Endothelial cell of umbilical vein (primary cell): ENCODE results near the gene PKN2. TPM values are rescaled to one million over a fixed set of nuclear protein-coding genes. Genes with fewer than 3 reads are reported as not detected.

Experiments
- BruUV-seq: library from RNA; stranded (reverse); fragments of 400-500 nt; replicated peaks from 2 replicates; lab custom pipeline; 2021; lab: Mats Ljungman, UMichigan
- CTCF ChIA-PET: fragments of 300-600, 350-600 bp; sonication (Branson Sonifier 250); formaldehyde crosslinking; loops from one replicate; lab custom pipeline; 2021; ENCODE audit warnings: antibody characterized with exemption, inconsistent platforms; lab: Charles Lee
- POLR2A ChIA-PET: fragments of 300-600, 350-600 bp; sonication (Branson Sonifier 250); formaldehyde crosslinking; loops from one replicate; lab custom pipeline; 2021; ENCODE audit warnings: antibody characterized with exemption, inconsistent platforms; lab: Charles Lee
- DNase-seq: peaks from one replicate; pipeline ENCODE4 v3.0.0-alpha.2; 2011; ENCODE audit warnings: low read depth, low spot score
- FAIRE-seq: peaks from 2 replicates; lab custom pipeline; 2011; peaks lifted over from hg19 to GRCh38; lab: Jason Lieb, UNC
- H2AFZ ChIP-seq: 2 replicates; pipeline ENCODE4 v1.6.0; 2012; ENCODE audit warnings: low read depth, low read length, control low read depth, inconsistent platforms
- H3K27ac ChIP-seq: 2 replicates; pipeline ENCODE4 v1.5.1; 2011; ENCODE audit warnings: low read depth, mild to moderate bottlenecking, control low read depth, low read length, moderate library complexity; ENCODE audit not compliant: insufficient read depth
- H3K27me3 ChIP-seq, 2 experiments: 2 replicates each; pipeline versions ENCODE4 v1.6.0 to v1.6.1; 2011; ENCODE audit warnings: low read length in 2 of 2, mixed read lengths in 1 of 2; ENCODE audit not compliant: control insufficient read depth in 2 of 2, insufficient read depth in 2 of 2
- H3K36me3 ChIP-seq, 2 experiments: 2 replicates in 1 of 2; 3 replicates in 1 of 2; pipeline ENCODE4 v1.5.1; 2011; ENCODE audit warnings: low read length in 2 of 2, mild to moderate bottlenecking in 1 of 2, moderate library complexity in 1 of 2; ENCODE audit not compliant: control insufficient read depth in 2 of 2, insufficient read depth in 2 of 2; ENCODE audit errors: extremely low read depth in 1 of 2
- H3K4me1 ChIP-seq: 3 replicates; pipeline ENCODE4 v1.5.1; 2011; ENCODE audit warnings: mild to moderate bottlenecking, low read length; ENCODE audit not compliant: control insufficient read depth, insufficient read depth; ENCODE audit errors: extremely low read depth
- H3K4me2 ChIP-seq: 2 replicates; pipeline ENCODE4 v1.6.1; 2011; ENCODE audit warnings: low read length, control low read depth, mixed read lengths; ENCODE audit not compliant: insufficient read depth
- H3K4me3 ChIP-seq, 3 experiments: fragments of 200-600 bp in 1 of 3; sonication (generic), shearing (Covaris generic) in 1 of 3; replicated peaks in 1 of 3; 2 replicates each; pipeline ENCODE4 v1.5.1; 2011 to 2016; ENCODE audit warnings: control low read depth in 3 of 3, low read length in 3 of 3, mild to moderate bottlenecking in 2 of 3, inconsistent platforms in 1 of 3, low read depth in 1 of 3, moderate library complexity in 1 of 3; ENCODE audit not compliant: insufficient read depth in 1 of 3
- H3K79me2 ChIP-seq: 2 replicates; pipeline ENCODE4 v1.6.0; 2012; ENCODE audit warnings: low read length, inconsistent platforms; ENCODE audit not compliant: control insufficient read depth, insufficient read depth
- H3K9ac ChIP-seq: replicated peaks from 2 replicates; pipeline ENCODE3; 2011; ENCODE audit warnings: low read length, control low read depth; ENCODE audit not compliant: insufficient read depth; ENCODE audit errors: extremely low read depth
- H3K9me1 ChIP-seq: replicated peaks from 3 replicates; pipeline ENCODE4 v1.6.0; 2011; ENCODE audit warnings: mild to moderate bottlenecking, low read length; ENCODE audit not compliant: control insufficient read depth, insufficient read depth; ENCODE audit errors: extremely low read depth
- H3K9me3 ChIP-seq: replicated peaks from 2 replicates; pipeline ENCODE4 v1.5.1; 2012; ENCODE audit warnings: low read length, inconsistent platforms; ENCODE audit not compliant: control insufficient read depth, insufficient read depth
- H4K20me1 ChIP-seq: replicated peaks from 2 replicates; pipeline ENCODE3; 2011; ENCODE audit warnings: mild to moderate bottlenecking, low read length; ENCODE audit not compliant: control insufficient read depth, insufficient read depth; ENCODE audit errors: extremely low read depth
- EZH2 ChIP-seq: IDR thresholded peaks from 2 replicates; pipeline ENCODE4 v1.6.1; 2012; ENCODE audit warnings: borderline replicate concordance, low read depth, mild to moderate bottlenecking, moderate library complexity, low read length, inconsistent platforms; ENCODE audit not compliant: severe bottlenecking
- FOS ChIP-seq: IDR thresholded peaks from 2 replicates; pipeline ENCODE4 v1.6.1; 2011; ENCODE audit warnings: mild to moderate bottlenecking, low read length, moderate library complexity, borderline replicate concordance; ENCODE audit not compliant: insufficient read depth
- GATA2 ChIP-seq: IDR thresholded peaks from 2 replicates; pipeline ENCODE4 v1.7.0; 2011; ENCODE audit warnings: low read depth, mild to moderate bottlenecking, moderate library complexity, mixed read lengths, low read length; ENCODE audit not compliant: insufficient read length, insufficient read depth
- JUN ChIP-seq: IDR thresholded peaks from 2 replicates; pipeline ENCODE4 v1.6.1; 2011; ENCODE audit warnings: borderline replicate concordance, low read depth; ENCODE audit not compliant: insufficient read length, insufficient read depth
- MAX ChIP-seq: IDR thresholded peaks from 2 replicates; pipeline ENCODE4 v1.6.1; 2011; ENCODE audit not compliant: insufficient read depth, insufficient read length
- MYC ChIP-seq: IDR thresholded peaks from one replicate; pipeline ENCODE4 v1.6.1; 2011; ENCODE audit warnings: mild to moderate bottlenecking, low read depth, low read length
- POLR2A ChIP-seq: IDR thresholded peaks from 2 replicates; pipeline ENCODE4 v1.6.1; 2012; ENCODE audit warnings: low read depth, mild to moderate bottlenecking, control low read depth, low read length
- POLR2AphosphoS5 ChIP-seq: IDR thresholded peaks from 2 replicates; pipeline ENCODE4 v1.6.1; 2012; ENCODE audit warnings: low read depth, mild to moderate bottlenecking, control low read depth, low read length, moderate library complexity; ENCODE audit not compliant: insufficient read depth
- dilution Hi-C: fragments of 300-500 bp; cut with MboI; formaldehyde crosslinking; loops from one replicate; pipeline ENCODE4 v1.15.0; 2019; ENCODE audit warnings: low sequenced_read_pairs; ENCODE audit not compliant: extremely low pct_ligation_motif_present
- intact Hi-C: fragments of 100-400 bp; cut with micrococcal nuclease; formaldehyde crosslinking; loops from one replicate; pipeline ENCODE4 v1.10.0; 2022
- polyA plus RNA-seq, 4 experiments: library from polyadenylated mRNA; depleted of rRNA in 3 of 4; stranded (reverse) in 3 of 4; unstranded in 1 of 4; fragments of >200 nt; gene quantifications; 2 replicates each; pipeline versions ENCODE4 v1.2.1 to v1.2.3, GENCODE V29; 2011 to 2012; ENCODE audit warnings: missing spikeins in 1 of 4
- total RNA-seq: library from RNA; stranded (reverse); gene quantifications from 2 replicates; pipeline ENCODE4 v1.2.3, GENCODE V29; 2021
- TF ChIP-seq, protein P1 (sequence below), 2 donors: IDR thresholded peaks; 1 replicate in 1 of 2; 2 replicates in 1 of 2; pipeline ENCODE4 v1.5.1; 2011; ENCODE audit warnings: low read length in 2 of 2, mild to moderate bottlenecking in 2 of 2, moderate library complexity in 2 of 2, control low read depth in 1 of 2, inconsistent platforms in 1 of 2, low read depth in 1 of 2; ENCODE audit not compliant: insufficient read depth in 1 of 2; ENCODE audit errors: extremely low read depth in 1 of 2

The PKN2 gene
- total and polyA plus RNA-seq, 2 donors (not counting 3 experiments of a cell fraction or from before 2014, with no cell fraction given) = 11.5 to 47.3 TPM

GRCh38 chr1:88650676-88651418, 33.2 kb upstream of the PKN2 start:
- DNase-seq (no peak), FAIRE-seq (no peak)
- H3K27ac ChIP-seq = no peak overlapping the region
- H3K36me3 ChIP-seq = no peaks in the 10 kb centered on the region
- intact Hi-C loops (no loop called here), dilution Hi-C loops (no loop called here)
- no TSS peak for BruUV-seq
- no peak overlapping the region for H3K4me3 ChIP-seq
- H3K9ac ChIP-seq = no peak overlapping the region
- ChIA-PET CTCF (no interaction called here), POLR2A (no interaction called here)
- no peak overlapping the region for H2AFZ ChIP-seq
- H3K9me1 ChIP-seq = no peaks in the 10 kb centered on the region
- H3K9me3 ChIP-seq = no peaks in the 10 kb centered on the region
- H3K4me1 ChIP-seq = no peaks in the 10 kb centered on the region
- peaks cover 1 to 6% of the 10 kb centered on the region in 2 experiments for H3K27me3 ChIP-seq
- TF ChIP-seq MYC (no peak), POLR2AphosphoS5 (no peak), GATA2 (no peak), POLR2A (no peak), EZH2 (no peak), FOS (no peak), MAX (no peak), JUN (no peak)
- TF ChIP-seq, protein P1, sequence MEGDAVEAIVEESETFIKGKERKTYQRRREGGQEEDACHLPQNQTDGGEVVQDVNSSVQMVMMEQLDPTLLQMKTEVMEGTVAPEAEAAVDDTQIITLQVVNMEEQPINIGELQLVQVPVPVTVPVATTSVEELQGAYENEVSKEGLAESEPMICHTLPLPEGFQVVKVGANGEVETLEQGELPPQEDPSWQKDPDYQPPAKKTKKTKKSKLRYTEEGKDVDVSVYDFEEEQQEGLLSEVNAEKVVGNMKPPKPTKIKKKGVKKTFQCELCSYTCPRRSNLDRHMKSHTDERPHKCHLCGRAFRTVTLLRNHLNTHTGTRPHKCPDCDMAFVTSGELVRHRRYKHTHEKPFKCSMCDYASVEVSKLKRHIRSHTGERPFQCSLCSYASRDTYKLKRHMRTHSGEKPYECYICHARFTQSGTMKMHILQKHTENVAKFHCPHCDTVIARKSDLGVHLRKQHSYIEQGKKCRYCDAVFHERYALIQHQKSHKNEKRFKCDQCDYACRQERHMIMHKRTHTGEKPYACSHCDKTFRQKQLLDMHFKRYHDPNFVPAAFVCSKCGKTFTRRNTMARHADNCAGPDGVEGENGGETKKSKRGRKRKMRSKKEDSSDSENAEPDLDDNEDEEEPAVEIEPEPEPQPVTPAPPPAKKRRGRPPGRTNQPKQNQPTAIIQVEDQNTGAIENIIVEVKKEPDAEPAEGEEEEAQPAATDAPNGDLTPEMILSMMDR (IDR thresholded peaks at IDR 0.05; ENCODE audit: extremely low read depth in 1 of 2, insufficient read depth in 1 of 2, low read depth in 1 of 2, low read length in 2 of 2) = no peak
- no peaks in the 10 kb centered on the region for H3K79me2 ChIP-seq
- H4K20me1 ChIP-seq = no peaks in the 10 kb centered on the region
- no peak overlapping the region for H3K4me2 ChIP-seq
